CD4-positive, alpha-beta T cell treated with Interleukin-6 for 4 hours (primary cell): ENCODE results near the gene IDI1.

Experiments used
- DNase-seq: peaks from one replicate; pipeline ENCODE4 v3.0.0-alpha.2; 2020; ENCODE audit warnings: mixed read lengths

The IDI1 gene

DNA sequence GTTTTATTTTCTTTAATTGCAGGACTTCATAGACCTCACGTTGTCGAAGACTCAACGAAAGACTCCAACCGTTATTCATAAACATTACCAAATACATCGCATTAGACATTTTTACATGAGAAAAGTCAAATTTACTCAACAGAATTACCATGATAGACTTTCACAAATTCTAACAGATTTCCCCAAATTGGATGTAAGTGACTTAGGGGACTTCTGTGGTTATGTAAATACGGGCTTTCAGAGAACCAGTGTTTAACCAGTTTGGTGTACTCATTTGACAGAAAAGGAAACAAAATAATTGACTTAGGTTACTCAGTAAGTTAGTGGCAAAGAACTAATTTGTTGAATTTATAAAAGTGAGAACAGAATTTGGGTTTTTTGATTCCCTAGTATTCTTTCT is 56.5 kb downstream of the IDI1 start:
- DNase-seq, result no peak

DNA sequence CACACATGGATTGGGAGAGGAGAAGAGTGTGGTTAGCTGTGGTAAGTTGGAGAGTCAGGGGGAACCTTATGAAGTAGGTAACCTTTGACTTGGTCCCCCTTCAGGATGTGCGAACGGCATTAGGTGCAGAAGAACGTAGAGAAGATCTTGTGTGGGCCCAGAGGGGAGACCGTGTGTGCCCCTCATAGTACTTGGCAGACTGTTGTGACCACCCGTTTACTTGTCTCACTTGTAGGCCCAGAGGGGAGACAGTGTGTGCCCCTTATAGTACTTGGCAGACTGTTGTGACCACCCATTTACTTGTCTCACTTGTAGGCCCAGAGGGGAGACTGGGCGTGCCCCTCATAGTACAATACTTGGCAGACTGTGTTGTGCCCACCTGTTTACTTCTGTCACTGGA is 58.1 kb downstream of the IDI1 start:
- DNase-seq, result no peak
